NCI-H460 (cell line): ENCODE measurements around the gene RBBP4. TPM values are rescaled to one million over a fixed set of nuclear protein-coding genes. Genes with fewer than 3 reads are reported as not detected.
A peak's percentile ranks its signal among the peaks of the same experiment; 100 is the strongest.
"Not testable (repeated sequence)": the region's sequence is repeated elsewhere in the genome, so short reads cannot be mapped to it uniquely, and the experiment has no call there.

ENCODE experiments used
- DNase-seq: peaks from one replicate; pipeline ENCODE4 v3.0.0-alpha.2; 2016; ENCODE audit warnings: low read depth; ENCODE audit errors: extremely low read depth
- total RNA-seq: library from RNA; depleted of rRNA; stranded (reverse); fragments of >200 nt; shearing (Covaris generic); gene quantifications from 2 replicates; pipeline ENCODE4 v1.2.3, GENCODE V29; 2014

Gene RBBP4
- total RNA-seq, 1 experiment from 2014 or later: 77.5 TPM

DNA sequence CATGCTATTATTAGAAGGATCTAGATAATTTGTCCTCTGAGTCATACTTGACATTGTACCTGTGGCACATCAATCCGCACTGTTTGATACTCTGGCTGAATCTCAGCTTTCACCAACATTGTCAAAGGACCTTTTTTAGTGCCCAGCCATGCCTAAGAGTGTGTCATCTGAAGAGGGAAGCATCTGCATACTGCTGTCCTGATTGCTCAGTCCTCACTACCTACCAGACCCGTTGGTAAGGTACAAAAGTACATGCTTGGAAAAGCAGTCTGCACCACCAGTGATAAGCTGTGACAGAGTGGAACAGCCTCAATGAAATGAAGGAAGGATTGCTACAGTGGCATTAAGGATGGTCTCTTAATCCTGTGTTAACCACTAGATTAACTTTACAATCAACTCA, 34.5 kb downstream of the RBBP4 start:
- no peak for DNase-seq

DNA sequence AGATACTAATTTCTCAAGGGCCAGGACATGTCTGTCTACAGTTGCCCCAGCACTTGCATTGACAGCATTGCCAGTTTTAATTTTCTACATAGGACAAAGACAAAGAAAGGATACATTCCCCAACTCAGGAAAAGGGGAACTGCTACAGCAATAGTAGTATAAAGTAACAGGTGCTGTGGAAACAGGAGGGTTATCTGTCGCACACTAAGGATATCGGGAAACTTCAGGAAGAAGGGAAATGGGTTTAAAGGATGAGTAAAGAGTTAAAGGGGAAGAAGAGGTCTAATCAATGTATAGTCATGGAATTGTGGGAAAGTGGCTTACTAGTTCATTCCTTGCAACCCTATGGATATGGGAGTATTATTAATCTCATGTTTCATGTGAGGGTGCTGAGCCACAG, 35.4 kb downstream of the RBBP4 start:
- DNase-seq: no peak

DNA sequence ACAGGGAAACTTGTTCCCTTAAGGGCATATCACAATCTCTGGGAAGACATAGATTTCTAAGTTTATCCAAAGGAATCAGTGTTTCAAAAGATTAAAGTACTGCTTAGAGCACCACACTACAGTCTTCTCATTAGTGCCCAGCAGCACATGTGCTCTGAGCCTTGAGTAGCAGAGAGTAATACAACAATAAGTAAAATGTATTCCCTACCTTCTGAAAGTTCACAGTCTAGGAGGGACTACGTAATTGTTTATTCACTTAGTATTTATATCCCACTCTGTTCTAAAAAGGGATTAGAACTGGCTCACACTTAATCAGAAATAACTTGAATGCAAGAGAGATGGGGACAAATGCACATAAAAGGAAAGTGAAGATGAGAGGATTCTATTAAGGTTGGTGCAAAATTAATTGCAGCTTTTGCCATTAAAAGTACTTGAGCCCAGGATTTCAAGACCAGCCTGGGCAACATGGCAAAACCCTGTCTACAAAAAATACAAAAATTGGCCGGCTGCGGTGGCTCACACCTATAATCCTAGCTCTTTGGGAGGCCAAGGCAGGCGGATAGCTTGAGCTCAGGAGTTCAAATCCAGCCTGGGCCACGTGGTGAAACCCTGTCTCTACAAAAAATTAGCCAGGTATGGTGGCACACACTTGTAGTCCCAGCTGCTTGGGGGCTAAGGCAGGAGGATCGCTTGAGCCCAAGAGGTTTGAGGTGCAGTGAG, 42.6 kb downstream of the RBBP4 start:
- no peak for DNase-seq

DNA sequence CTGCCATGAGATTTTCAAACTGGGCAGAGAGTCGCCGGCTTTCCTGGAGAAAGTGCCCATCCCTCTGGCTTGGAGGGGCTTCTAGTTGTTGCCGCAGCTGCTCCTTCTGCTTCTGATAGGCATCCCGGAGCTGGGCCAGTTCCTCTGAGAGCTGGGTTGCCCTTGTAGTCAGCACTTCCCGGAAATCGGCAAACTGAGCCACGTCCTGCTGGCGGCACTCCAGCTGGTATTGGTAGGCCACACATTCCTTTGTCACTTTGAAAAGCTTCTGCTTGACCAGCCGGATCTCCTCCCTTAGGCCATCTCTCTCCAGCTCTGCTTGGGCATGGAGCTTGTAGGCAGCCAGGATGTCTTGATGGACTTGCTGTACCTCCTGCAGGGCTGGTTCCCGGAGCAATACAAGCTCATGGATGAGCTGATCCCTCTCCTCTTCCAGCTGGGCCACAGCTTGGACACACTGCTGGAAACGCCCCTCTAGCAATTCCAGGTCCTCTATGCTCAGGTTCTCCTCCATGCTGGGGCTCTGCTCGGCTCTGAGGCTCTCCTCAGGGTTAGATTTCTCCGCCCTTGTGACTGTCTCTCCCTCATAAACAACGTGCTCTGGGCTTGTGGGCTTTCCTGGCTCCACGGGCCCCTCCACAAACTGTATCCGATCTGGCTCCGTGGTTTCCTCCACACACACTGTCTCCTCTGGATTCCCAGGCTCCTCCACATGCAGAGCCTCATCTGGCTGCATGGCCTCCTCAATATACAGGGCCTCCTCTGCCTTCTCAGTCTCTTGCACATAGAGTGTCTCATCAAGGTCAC, 44.3 kb downstream of the RBBP4 start:
- no peak for DNase-seq

DNA sequence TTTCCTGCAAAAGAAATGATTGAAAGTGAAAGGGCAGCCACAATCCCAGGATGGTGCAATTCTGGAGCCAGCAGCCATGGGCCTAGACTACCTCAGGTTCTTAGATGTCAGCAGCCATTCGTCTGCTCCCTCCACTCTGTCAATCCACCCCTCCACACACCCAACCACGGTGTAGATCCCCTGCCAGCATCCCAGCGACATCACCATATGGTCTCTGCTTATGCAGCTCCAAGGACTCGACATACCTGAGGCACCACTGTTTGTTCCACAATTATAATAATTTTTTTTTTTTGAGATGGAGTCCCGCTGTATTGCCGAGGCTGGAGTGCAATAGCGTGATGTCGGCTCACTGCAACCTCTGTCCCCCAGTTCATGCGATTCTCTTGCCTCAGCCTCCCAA, 45.0 kb downstream of the RBBP4 start:
- DNase-seq: no peak

DNA sequence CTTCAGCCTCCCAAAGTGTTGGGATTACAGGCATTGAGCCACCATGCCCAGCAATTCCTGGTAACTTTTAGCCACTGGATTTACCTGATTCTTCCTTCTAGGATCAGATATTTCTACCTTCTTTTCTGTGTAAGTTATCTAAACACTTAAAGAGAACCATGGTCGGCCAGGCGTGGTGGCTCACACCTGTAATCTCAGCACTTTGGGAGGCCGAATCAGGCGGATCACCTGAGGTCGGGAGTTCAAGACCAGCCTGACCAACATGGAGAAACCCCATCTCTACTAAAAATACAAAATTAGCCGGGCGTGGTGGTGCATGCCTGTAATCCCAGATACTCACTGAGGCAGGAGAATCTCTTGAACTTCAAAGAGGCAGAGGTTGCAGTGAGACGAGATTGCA, 46.0 kb downstream of the RBBP4 start:
- not testable (repeated sequence) for DNase-seq

DNA sequence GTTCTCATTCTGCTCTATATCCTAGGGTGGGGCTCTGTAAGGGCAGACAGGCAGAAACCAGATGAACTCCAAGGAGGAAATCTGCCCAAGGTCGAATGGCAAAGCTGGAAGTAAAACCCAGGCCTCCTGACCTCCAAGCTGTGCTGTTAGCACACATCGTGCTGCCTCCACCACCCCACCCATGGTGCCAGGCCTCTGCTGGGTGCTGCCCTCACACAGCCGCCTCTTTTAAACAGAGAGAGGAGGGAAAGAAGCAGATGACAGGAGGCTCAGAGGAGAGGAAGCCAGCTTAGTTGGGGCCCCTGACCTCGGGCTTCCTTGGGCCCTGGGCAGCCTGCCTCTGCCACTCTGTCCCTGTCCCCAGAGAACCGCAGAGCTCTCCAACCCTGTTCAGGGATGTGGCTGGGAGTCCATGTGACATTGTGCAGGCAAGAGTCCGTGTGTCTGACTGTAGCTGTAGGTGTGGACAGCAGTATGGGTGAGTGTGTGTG, 50.5 kb downstream of the RBBP4 start:
- no peak for DNase-seq

DNA sequence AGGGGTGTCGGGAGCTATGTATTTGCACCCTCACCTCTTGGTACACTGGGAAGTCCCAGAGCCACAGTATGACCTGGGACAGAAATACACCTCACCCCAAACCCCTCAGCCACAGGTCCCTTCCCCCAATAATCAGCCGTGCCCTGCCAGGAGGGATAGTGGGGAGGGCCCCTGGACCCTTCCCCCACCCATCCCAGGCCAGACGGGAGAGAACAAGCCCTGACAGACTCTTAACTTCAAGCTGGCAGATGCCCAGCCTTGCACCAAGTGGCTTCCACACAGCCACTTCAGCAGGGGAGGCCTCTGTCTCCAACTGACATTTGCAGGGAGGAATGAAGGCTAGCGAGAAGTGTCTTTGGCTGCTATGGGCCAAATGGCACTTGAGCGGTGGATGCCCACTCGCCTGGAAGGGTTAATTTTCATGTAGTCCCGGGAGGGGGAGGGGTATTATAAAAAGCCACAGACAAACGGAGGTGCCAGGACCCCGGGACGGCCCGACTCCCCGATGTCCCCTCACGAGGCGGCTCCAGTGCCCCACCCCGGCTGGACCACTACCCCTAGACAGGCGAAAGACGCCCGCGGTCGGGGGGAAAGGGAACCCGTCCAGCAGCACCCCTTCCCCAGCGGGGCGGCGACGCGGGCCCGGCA, 51.1 kb downstream of the RBBP4 start:
- no peak for DNase-seq

DNA sequence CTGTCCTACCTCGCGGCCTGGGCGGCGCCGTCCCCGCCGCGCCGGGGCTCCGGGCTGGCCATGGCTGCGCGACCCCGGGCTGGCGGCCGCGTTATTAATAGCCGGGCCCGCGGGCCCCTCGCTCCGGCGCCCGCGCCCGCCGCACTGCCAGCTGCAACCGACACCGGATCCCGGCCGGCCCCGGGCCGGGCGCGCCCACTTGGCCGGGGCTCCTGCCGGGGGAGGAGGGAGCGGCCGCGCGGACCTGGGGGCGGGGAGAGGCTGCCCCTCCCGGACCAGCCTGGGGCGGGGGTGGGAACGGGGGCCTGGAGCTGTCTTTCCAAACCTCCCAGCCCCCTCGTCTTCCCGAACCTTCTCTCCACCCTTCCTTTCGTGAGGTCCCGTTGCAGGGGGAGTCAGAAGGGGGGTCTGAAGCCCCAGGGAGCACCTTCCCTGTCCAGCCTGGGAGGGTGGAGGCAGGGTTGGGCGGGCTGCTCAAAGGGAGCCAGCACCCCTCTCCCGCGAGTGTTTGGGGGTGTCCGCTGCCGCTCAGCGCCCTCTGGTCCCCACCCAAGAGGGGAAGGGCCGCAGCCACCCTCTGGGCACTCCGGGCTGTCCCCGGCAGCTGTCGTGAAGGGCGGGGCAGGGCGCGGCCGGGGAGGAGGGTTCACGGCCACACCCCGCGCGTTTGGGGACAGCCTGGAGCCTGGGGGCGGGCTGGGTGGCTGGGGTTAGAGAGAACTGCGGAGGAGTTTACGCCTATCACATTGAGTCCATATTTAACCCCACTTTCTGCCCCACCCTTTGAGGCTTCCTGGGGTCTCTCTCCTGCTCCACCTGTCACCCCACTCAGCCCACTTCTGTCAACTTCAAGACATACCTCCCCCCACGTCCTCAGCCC, 51.8 kb downstream of the RBBP4 start, which contains the start of gene SYNC:
TSS of gene SYNC (minus strand) at position 172 of the 880 bp plus-strand sequence. CDS start at position 62, 110 bp downstream.
- no peak for DNase-seq

DNA sequence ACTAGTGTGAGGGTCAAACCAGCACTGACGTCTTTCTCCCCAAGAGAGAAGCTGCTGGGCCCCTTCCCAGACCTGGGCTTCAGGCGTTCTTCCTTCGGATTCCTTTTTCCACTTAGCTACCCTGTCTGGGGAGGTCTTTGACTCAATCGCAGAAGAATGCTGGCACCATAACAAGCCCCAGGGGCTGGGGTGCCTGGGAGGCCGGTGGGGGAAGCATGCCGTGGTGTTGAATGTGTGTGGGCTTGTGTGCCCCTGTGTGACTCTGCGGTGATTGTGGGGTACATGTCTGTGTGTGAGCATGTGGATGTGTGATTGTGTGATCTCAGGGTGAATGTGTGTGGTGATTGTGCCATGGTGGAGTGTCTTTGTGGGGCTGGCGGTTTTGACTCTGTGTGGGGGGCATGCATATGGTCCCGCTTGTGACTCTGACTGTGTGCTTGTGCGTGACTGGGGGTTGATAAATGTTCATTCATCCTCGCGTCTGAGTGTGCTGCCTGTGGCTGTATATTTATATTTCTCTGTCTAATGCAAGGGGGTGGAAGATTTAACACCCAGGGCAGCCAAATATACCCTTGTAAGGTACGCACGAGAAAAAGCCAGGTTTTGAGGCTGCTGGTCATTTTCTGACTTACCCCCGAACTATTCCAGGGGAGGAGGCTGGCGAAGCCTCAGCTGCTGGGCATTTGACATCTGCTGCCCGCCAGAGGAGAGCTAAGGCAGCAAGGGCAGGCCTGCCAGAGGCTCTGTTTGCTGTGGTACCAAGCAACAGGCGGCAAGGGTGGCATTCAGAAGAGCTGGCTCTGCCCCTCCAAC, 52.7 kb downstream of the RBBP4 start:
- DNase-seq: no peak

DNA sequence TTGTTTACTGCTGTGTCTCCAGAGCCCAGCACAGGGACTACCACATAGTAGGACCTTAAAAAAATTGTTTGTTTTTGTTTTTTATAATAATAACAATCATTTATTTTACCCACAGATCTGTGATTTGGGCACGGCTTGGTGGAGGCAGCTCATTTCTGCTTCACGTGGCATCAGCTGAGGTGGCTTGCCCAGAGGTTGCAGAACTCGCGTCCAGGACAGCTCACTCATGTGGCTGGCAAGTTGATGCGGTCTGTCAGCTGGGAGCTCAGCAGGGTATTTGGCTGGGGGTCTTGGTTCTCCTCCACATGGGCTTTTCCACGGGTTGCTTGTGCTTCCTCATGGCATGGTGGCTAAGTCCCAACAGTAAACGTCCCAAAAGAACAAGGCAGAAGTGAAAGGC, 54.5 kb downstream of the RBBP4 start:
- DNase-seq: no peak

DNA sequence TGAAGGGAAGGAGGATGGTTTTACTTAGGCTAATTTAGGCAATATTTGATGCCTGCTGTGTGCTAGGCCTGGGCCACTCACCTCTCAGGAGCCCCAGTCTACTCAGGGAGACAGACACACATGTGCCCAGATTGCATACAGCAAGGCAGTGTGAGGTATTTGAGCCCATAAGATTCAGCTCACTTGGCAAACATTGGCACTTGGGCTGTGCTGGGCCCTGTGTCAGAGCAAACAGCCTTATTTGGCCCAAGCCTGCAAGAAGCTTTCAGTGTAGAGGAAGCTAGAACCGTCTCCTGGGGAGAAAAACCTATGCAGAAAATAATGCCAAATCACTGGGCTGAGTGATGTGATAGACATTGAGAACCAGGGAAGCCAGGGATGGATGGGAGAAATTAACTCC, 55.5 kb downstream of the RBBP4 start:
- DNase-seq: no peak

DNA sequence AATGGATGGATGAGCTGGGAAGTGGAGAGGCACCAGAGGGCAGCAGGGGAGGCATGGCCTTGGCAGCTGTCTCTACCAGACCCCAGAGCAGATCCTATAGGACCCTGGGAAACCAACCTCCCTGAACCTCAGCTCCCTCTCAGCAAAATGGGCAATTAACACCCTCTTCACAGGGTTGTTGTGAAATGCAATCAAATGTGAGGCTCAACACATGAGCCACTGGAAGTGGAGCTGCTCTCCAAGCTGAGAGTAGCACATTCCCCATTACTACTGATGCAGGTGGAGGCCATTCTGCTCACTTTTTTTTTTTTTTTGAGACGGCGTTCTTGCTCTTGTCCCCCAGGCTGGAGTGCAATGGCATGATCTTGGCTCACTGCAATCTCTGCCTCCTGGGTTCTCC, 58.1 kb downstream of the RBBP4 start:
- no peak for DNase-seq

DNA sequence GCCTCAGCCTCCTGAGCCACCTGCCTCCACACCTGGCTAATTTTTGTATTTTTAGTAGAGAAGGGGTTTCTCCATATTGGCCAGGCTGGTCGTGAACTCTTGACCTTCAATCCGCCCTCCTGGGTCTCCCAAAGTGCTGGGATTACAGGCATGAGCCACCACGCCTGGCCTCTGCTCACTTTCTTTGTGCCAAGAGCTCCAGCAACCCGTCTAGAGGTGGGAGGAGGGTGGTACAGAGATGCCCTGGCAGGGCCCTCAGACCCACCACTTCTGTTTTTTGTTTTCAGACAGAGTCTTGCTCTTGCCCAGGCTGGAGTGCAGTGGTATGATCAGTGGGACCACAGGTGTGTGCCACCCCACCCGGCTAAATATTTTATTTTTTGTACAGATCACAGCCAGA, 58.5 kb downstream of the RBBP4 start:
- no peak for DNase-seq

DNA sequence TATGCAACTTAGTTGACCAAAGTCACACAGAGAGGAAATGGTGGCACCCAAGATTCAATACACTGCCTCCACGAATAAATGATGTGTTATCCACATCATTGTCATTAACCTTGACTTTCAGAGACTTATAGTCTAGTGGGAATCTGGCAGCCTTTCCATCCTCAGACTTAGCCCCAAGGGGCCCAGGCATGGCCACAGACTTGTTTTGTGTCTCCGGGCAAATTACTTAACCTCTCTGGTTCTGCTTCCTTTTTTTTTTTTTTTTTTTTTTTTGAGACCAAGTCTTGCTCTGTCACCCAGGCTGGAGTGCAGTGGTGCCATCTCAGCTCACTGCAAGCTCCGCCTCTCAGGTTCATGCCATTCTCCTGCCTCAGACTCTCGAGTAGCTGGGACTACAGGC, 60.2 kb downstream of the RBBP4 start:
- DNase-seq: not testable (repeated sequence)

DNA sequence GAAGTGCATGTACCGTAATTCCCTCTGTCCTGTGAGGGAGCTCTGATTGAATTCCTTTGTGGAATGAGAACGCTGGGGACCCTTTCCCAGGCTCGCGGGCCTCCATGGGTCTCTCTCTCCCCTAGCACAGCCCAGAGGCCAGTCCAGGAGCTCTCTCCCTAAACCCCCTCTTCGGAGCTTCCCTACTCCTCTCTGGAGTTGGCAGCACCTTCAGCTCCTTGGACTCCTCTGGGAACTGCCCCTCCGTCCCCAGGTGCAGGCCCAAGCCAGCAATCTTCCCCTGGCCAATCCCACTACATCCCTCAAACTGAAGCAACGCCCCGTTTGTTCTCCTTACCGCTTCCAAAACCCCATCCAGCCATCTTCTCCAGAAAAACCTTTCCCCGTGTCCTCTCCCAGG, 62.1 kb downstream of the RBBP4 start:
- no peak for DNase-seq

DNA sequence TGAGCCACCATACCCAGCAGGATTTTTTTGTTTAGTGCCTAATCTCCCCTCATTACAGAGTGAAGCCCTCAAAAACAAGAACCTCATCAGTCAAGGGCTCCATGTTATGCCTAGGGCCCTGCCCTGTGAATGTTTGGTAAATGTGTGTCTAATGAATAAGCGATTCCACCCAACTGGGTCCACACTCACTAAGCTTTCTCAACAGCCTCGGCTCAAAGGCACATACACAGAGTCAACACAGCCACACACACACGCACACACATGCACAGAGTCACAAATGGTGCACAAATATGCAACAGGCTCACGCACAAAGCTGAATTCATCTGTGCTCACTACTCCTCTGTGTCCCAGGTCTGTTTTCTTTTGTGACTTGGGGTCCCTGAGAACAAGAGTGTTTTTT, 63.3 kb downstream of the RBBP4 start:
- DNase-seq: no peak

DNA sequence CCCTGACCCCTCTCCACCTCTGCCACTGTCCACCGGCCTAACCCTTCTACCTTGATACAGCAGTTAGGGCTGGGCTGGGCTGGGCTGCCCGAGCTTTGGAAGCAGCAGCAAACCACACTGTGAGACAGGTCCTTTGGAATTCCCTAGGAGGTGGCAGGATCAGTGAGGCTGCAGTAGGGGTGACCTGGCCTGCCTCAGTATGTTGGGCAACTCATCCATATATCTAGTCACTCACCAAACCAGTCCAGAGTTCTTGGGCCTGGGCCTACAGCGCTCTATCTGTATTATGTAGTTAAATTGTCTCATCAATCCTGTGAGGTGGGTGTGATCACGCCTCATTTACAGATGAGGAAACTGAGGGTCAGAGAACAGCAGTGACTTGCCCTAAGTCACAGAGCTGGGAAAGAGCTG, 64.9 kb downstream of the RBBP4 start:
- no peak for DNase-seq

DNA sequence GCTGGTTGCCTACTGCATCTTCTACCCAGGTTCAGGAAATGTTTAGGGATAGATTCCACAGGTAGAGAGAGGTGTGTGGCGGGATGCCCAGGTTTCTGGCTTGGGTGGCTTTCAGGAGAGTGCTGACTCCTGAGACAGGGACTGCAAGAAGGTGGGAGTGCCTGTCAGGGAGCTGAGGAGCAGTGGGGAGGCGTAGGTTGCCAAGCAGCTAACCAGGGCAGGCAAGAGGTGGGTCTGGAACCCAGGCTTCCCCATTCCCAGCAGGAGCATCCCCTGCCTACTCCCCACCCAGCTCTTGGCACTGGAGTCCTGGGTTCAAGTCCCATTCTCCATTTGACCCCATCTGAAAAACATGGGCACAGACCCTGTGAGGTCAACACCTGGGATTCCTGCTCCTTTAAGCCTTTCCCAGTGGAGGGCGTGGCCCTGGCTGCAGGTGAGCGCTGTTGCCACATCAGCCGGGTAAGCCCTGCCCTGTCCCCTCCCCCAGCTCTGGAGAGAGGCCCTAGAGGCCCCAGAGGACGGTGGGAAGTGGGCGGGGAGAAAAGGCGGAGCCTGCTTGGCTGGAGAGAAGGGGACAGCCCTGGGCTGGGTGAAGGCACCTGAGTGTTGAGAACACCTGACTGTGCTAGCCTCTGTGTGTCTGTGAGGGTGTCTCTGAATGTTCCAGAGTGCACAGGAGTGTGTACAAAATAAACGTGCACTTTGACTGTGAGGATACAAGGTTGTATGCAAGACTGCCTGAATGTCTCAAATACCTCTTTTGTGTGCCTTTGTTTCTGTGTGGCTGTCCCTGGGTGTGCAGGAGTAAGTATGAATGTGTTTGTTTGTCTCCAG, 65.5 kb downstream of the RBBP4 start:
- peak; percentile 36 for DNase-seq
